ENCODE measurements around the gene VAV2.
"Not testable (repeated sequence)": the region's sequence is repeated elsewhere in the genome, so short reads cannot be mapped to it uniquely, and the experiment has no call there.

Gene VAV2

GRCh38 chr9:133913571-133914369 lies 78.4 kb downstream of the VAV2 start:
- DNase-seq: no peak

GRCh38 chr9:133910855-133911514 lies 81.1 kb downstream of the VAV2 start:
- DNase-seq: no peak

GRCh38 chr9:133906932-133907910 lies 84.9 kb downstream of the VAV2 start:
- DNase-seq: no peak

- DNase-seq: no peak
These were observed 85.9 kb downstream of the VAV2 start for GRCh38 chr9:133906218-133906617.

GRCh38 chr9:133905493-133905892 lies 86.6 kb downstream of the VAV2 start:
- no peak for DNase-seq

- no peak for DNase-seq
These were observed 87.6 kb downstream of the VAV2 start for GRCh38 chr9:133904346-133905090.

- no peak for DNase-seq
These were observed 90.8 kb downstream of the VAV2 start for GRCh38 chr9:133901184-133901835.

- no peak for DNase-seq
These were observed 94.4 kb downstream of the VAV2 start for GRCh38 chr9:133897675-133898074.

GRCh38 chr9:133896007-133896406 lies 96.1 kb downstream of the VAV2 start:
- DNase-seq: not testable (repeated sequence)

- no peak for DNase-seq
These were observed 96.8 kb downstream of the VAV2 start for GRCh38 chr9:133895335-133895734.

GRCh38 chr9:133894377-133895321 lies 97.5 kb downstream of the VAV2 start:
- no peak for DNase-seq

- no peak for DNase-seq
These were observed 98.7 kb downstream of the VAV2 start for GRCh38 chr9:133893191-133893994.

GRCh38 chr9:133892193-133892920 lies 99.8 kb downstream of the VAV2 start:
- DNase-seq: no peak

GRCh38 chr9:133891741-133892140 lies 100.4 kb downstream of the VAV2 start:
- DNase-seq: no peak

- no peak for DNase-seq
These were observed 101.5 kb downstream of the VAV2 start for GRCh38 chr9:133890583-133890982.

GRCh38 chr9:133889584-133890301 lies 102.4 kb downstream of the VAV2 start:
- DNase-seq: no peak

- DNase-seq: no peak
These were observed 103.2 kb downstream of the VAV2 start for GRCh38 chr9:133888809-133889491.

Data from islet precursor cell (in vitro differentiated cells).